AG09319 (cell line): ENCODE measurements around the gene DISP1.

Source experiments
- DNase-seq: peaks from one replicate; pipeline ENCODE4 v3.0.0-alpha.2; 2010; ENCODE audit warnings: low read depth; ENCODE audit errors: extremely low read depth
- CTCF ChIP-seq: IDR thresholded peaks from 2 replicates; pipeline ENCODE4 v1.5.1; 2011; ENCODE audit warnings: low read depth, mild to moderate bottlenecking, inconsistent platforms, low read length, moderate library complexity

DISP1 gene

DNA sequence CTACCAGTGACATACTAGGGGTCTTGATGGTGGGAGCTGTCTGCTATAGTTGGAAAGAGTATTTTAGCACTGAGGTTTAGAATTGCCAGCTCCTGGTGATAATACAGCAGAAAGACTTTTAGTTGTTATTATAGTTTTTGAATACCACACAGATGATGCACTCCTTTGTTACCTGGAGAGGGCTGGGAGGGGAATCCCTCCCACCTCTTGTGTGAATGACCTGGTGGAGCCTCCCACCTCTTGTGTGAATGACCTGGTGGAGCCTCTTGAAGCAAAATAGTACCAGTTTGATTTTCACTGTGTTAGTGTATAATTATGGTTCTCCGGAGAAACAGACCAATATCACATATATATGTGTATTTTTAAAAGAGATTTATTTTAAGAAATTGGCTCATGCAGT is 3.3 kb downstream of the DISP1 start:
- no peak for DNase-seq
- no peak for TF ChIP-seq CTCF

DNA sequence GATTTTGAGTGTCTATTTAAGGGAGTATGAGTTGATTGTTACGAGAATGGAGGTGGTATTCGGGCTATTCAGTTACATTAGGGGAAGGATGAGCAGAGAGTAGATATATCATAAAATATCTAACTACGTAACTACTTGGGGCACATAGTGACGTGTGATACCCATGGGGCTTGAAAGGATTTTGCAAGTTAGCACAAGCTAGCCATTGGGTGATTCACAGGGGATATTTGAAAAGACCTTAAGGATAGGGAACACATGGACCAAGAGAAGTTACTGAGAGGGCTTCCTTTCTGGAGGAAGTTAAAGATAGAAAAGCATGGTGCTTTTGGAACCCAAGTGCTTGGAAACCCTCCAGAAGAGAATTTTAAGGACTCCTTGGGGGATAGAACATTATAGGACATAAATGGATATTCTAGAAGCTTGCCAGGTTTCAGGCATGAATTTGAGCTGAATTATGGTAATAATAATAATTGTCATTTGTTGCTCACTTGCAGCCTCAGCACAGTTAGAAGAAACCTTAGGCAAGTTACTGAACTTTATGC is 5.4 kb downstream of the DISP1 start:
- no peak for TF ChIP-seq CTCF
- DNase-seq = no peak

- no peak for DNase-seq
- TF ChIP-seq CTCF = no peak
These were observed 6.4 kb downstream of the DISP1 start for GRCh38 chr1:222821239-222821638.

DNA sequence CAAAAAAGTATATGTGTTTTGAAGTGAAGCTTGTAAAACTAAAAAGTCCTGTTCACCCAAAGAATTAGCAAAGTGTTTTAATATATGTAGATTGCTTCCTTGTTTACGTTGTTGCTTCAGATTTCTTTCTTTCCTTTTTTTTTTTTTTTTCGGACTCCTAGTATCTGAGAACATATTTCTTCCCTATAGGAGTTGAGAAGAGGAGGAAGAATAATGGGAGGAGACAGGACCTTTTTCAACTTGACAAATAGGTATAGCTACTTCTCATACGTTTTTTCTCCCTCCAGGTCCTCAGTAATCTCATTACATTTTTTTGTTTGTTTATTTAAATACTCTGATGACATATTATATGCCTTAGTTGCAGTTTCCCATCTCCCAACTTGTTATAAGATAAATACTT is 8.9 kb downstream of the DISP1 start:
- TF ChIP-seq CTCF = no peak
- DNase-seq = no peak

DNA sequence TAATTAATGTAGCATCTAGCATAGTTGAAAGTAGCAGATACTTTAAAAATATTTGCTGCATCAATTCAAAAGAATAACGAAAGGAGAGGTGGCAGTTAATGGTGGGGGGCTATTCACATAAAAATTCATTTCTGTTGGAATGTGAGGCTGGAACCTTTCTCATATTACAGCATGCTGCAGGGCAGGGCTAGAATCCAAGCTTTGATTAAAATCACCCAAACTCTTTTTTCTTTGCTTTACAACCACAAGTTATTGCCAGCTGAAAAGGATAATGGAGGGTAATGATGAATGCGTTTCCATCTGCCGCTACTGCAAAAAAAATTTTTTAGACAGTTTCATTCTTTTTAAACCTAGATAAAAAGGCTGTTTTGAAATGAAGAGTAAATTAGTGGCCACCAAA is 9.8 kb downstream of the DISP1 start:
- no peak for TF ChIP-seq CTCF
- no peak for DNase-seq

DNA sequence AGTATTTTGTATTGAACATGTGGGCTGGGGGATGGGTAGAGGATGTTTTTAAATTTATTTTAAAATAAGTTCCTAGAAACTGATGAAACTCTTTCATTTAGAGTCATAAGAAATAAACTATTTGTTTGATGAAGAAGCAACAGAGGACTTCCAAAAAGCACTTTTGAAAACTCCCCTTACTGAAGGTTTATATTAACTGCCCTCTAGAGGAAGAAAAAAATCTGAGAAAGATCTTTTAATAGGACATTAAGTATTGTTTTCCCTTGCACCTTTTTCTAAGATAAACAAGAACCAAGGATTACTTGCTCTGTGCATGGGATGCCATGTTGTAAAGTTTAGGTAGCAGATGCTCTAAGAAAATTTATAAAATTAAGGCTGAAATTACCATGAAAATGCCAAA is 14.1 kb downstream of the DISP1 start:
- DNase-seq = no peak

GRCh38 chr1:222829868-222830267 is 15.0 kb downstream of the DISP1 start:
- no peak for DNase-seq
- TF ChIP-seq CTCF = no peak

More for the DNA sequence above, 14.1 kb downstream of the DISP1 start:
- no peak; the same call in 1 of the 2 replicates for TF ChIP-seq CTCF
